ENCODE measurements around the gene KRT28. TPM values are rescaled to one million over a fixed set of nuclear protein-coding genes. Genes with fewer than 3 reads are reported as not detected.

KRT28 gene
- polyA plus RNA-seq, 2 of the 4 experiments (the other 2 are of a cell fraction): not detected

GRCh38 chr17:40803617-40804082, 3.9 kb upstream of the KRT28 start:
- DNase-seq (ENCODE audit: low read depth in 1 of 2, low spot score in 1 of 2) (peak; percentile 88 to 96), FAIRE-seq (peak; percentile 94), ATAC-seq (peak; percentile 99)
- 5% methylated on average over 13 of the region's 13 CpGs for WGBS (ENCODE audit: missing lambda C conversion rate)
- peak overlapping the region; percentile 53 for H3K4me2 ChIP-seq
- H3K9me3 ChIP-seq: no peaks in the 10 kb centered on the region; the same call in 2 of the 3 replicates
- CTCF ChIA-PET: interaction anchor here (0.6 to 10.8 kb wide), 48 partner anchors 8 to 875 kb away, joined by 3 to 282 read pairs (median 4); partner anchors contain the start of genes KRT12 and KRT13
- peak overlapping the region; percentile 27 to 56; a peak in 4 of 6 replicates for H3K27ac ChIP-seq
- TF ChIP-seq MAFK (IDR thresholded peaks at IDR 0.05; ENCODE audit: partially characterized antibody) (peak; percentile 94), HOXB13 (CRISPR knock-in tag; IDR thresholded peaks at IDR 0.05; ENCODE audit: low read depth) (no peak), SREBF2 (IDR thresholded peaks at IDR 0.05) (0 out of 2 replicates have a peak, but pooled peaks have one; percentile 12), SMC3 (IDR thresholded peaks at IDR 0.05) (peak; percentile 99), RAD21 (conservative IDR thresholded peaks at IDR 0.05 in 1 of 2, IDR thresholded peaks at IDR 0.05 in 1 of 2) (peak; percentile 100), E2F6 (IDR thresholded peaks at IDR 0.05; ENCODE audit: borderline replicate concordance, low read depth) (no peak)
- TF ChIP-seq, protein P1, sequence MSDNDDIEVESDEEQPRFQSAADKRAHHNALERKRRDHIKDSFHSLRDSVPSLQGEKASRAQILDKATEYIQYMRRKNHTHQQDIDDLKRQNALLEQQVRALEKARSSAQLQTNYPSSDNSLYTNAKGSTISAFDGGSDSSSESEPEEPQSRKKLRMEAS (IDR thresholded peaks at IDR 0.05): peak; percentile 66; the same call in 1 of the 2 replicates
- TF ChIP-seq, protein P2, sequence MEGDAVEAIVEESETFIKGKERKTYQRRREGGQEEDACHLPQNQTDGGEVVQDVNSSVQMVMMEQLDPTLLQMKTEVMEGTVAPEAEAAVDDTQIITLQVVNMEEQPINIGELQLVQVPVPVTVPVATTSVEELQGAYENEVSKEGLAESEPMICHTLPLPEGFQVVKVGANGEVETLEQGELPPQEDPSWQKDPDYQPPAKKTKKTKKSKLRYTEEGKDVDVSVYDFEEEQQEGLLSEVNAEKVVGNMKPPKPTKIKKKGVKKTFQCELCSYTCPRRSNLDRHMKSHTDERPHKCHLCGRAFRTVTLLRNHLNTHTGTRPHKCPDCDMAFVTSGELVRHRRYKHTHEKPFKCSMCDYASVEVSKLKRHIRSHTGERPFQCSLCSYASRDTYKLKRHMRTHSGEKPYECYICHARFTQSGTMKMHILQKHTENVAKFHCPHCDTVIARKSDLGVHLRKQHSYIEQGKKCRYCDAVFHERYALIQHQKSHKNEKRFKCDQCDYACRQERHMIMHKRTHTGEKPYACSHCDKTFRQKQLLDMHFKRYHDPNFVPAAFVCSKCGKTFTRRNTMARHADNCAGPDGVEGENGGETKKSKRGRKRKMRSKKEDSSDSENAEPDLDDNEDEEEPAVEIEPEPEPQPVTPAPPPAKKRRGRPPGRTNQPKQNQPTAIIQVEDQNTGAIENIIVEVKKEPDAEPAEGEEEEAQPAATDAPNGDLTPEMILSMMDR (IDR thresholded peaks at IDR 0.05): peak; percentile 98
- no peak overlapping the region for H3K4me3 ChIP-seq
- POLR2A ChIA-PET: no interaction called here
- H3K4me1 ChIP-seq: peaks cover 7% of the 10 kb centered on the region

DNA sequence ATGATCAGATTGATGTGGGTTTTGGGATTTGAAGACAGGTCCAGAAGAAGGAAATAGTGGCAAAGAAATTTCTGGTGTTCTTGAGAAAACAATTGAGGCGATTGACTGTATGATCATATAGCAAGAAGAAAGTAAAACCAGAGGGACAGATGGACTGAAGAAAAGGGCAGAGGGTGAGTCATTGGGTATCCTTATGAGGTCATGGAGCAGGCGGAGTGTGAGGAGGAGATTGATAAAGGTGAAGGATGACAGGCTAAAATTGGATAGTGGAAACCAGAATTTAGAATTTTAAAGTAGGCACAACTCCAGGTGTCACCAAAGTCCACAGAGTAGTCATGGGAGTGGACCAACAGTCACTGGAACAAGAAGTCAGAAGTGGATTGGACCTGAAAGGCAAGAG, 1.4 kb upstream of the KRT28 start:
- FAIRE-seq (no peak), ATAC-seq (no peak), DNase-seq (ENCODE audit: low read depth in 1 of 2, low spot score in 1 of 2) (no peak)
- Histone ChIP-seq H3K9me3 (no peaks in the 10 kb centered on the region; the same call in 2 of the 3 replicates), H3K4me2 (no peak overlapping the region), H3K27ac (no peak overlapping the region), H3K4me3 (no peak overlapping the region), H3K4me1 (peaks cover 7% of the 10 kb centered on the region)
- ChIA-PET POLR2A (no interaction called here), CTCF (interaction anchor here (0.9 to 10.8 kb wide), 9 partner anchors 10 to 864 kb away, joined by 3 to 282 read pairs (median 9); no protein-coding TSS in a partner anchor)
- WGBS (ENCODE audit: missing lambda C conversion rate): 75% methylated on average over 2 of the region's 2 CpGs
- TF ChIP-seq EP300 (IDR thresholded peaks at IDR 0.05): no peak
- no peak for TF ChIP-seq E2F6 (IDR thresholded peaks at IDR 0.05; ENCODE audit: borderline replicate concordance, low read depth)
- TF ChIP-seq RFX5 (IDR thresholded peaks at IDR 0.05): no peak
- no peak for TF ChIP-seq JUNB (IDR thresholded peaks at IDR 0.05)
- TF ChIP-seq CBX8 (IDR thresholded peaks at IDR 0.05): no peak
- TF ChIP-seq CEBPB (IDR thresholded peaks at IDR 0.05): no peak
- no peak for TF ChIP-seq FOSL2 (IDR thresholded peaks at IDR 0.05)
- TF ChIP-seq FOSL2 (CRISPR knock-in tag; IDR thresholded peaks at IDR 0.05): no peak
- TF ChIP-seq KDM5A (IDR thresholded peaks at IDR 0.05): no peak
- TF ChIP-seq, protein P3, sequence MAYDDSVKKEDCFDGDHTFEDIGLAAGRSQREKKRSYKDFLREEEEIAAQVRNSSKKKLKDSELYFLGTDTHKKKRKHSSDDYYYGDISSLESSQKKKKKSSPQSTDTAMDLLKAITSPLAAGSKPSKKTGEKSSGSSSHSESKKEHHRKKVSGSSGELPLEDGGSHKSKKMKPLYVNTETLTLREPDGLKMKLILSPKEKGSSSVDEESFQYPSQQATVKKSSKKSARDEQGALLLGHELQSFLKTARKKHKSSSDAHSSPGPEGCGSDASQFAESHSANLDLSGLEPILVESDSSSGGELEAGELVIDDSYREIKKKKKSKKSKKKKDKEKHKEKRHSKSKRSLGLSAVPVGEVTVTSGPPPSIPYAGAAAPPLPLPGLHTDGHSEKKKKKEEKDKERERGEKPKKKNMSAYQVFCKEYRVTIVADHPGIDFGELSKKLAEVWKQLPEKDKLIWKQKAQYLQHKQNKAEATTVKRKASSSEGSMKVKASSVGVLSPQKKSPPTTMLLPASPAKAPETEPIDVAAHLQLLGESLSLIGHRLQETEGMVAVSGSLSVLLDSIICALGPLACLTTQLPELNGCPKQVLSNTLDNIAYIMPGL (CRISPR knock-in tag; IDR thresholded peaks at IDR 0.05; ENCODE audit: borderline replicate concordance): no peak
- TF ChIP-seq NR3C1 (IDR thresholded peaks at IDR 0.05): no peak

- H3K9me3 ChIP-seq: no peaks in the 10 kb centered on the region; the same call in 2 of the 3 replicates
- FAIRE-seq (peak; percentile 32), DNase-seq (ENCODE audit: low read depth in 1 of 2, low spot score in 1 of 2) (no peak), ATAC-seq (no peak)
- no peak overlapping the region for H3K4me2 ChIP-seq
- no peak overlapping the region for H3K4me3 ChIP-seq
- CTCF ChIA-PET: interaction anchor here (0.6 to 8.3 kb wide), 5 partner anchors 10 to 863 kb away, joined by 3 to 86 read pairs (median 9); no protein-coding TSS in a partner anchor
- WGBS (ENCODE audit: missing lambda C conversion rate): 81% methylated on average over 1 of the region's 1 CpG
- POLR2A ChIA-PET: no interaction called here
- H3K27ac ChIP-seq: no peak overlapping the region
- H3K4me1 ChIP-seq: peaks cover 7% of the 10 kb centered on the region
- TF ChIP-seq HES2 (IDR thresholded peaks at IDR 0.05) (no peak), KDM5A (IDR thresholded peaks at IDR 0.05) (no peak), EP300 (IDR thresholded peaks at IDR 0.05) (no peak), MAZ (IDR thresholded peaks at IDR 0.05; ENCODE audit: borderline replicate concordance, low read depth, low read length) (no peak), RNF2 (IDR thresholded peaks at IDR 0.05; ENCODE audit: borderline replicate concordance, low read depth) (no peak), ELK1 (IDR thresholded peaks at IDR 0.05; ENCODE audit: low read depth, low read length) (no peak)
- TF ChIP-seq, protein P4, sequence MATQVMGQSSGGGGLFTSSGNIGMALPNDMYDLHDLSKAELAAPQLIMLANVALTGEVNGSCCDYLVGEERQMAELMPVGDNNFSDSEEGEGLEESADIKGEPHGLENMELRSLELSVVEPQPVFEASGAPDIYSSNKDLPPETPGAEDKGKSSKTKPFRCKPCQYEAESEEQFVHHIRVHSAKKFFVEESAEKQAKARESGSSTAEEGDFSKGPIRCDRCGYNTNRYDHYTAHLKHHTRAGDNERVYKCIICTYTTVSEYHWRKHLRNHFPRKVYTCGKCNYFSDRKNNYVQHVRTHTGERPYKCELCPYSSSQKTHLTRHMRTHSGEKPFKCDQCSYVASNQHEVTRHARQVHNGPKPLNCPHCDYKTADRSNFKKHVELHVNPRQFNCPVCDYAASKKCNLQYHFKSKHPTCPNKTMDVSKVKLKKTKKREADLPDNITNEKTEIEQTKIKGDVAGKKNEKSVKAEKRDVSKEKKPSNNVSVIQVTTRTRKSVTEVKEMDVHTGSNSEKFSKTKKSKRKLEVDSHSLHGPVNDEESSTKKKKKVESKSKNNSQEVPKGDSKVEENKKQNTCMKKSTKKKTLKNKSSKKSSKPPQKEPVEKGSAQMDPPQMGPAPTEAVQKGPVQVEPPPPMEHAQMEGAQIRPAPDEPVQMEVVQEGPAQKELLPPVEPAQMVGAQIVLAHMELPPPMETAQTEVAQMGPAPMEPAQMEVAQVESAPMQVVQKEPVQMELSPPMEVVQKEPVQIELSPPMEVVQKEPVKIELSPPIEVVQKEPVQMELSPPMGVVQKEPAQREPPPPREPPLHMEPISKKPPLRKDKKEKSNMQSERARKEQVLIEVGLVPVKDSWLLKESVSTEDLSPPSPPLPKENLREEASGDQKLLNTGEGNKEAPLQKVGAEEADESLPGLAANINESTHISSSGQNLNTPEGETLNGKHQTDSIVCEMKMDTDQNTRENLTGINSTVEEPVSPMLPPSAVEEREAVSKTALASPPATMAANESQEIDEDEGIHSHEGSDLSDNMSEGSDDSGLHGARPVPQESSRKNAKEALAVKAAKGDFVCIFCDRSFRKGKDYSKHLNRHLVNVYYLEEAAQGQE (IDR thresholded peaks at IDR 0.05): no peak
These were observed 622 bp upstream of the KRT28 start for GRCh38 chr17:40800381-40800780.
